ENCODE results near the gene DENND4A. TPM values are rescaled to one million over a fixed set of nuclear protein-coding genes. Genes with fewer than 3 reads are reported as not detected.
A peak's percentile ranks its signal among the peaks of the same experiment; 100 is the strongest.

Gene DENND4A
- total and polyA plus RNA-seq, 10 donors, result 9.4 to 88.2 (median 57.3) TPM

- no peak for DNase-seq
- WGBS, 5 donors, result 49 to 77% (median 65%) methylated on average over 2 of the region's 2 CpGs
- Histone ChIP-seq H3K27me3 (replicated peaks in 1 of 7) (no peaks in the 10 kb centered on the region), H3K36me3 (peaks cover 0 to 40% (median 2%) of the 10 kb centered on the region in 6 donors), H3K27ac (peak overlapping the region in 5 of 8 donors; percentile 30 to 56 (median 42)), H3K4me3 (peak overlapping the region in 1 of 8 donors; percentile 10), H3K4me1 (peaks cover 5 to 70% (median 37%) of the 10 kb centered on the region in 6 donors), H3K9me3 (no peaks in the 10 kb centered on the region)
- intact Hi-C loops (cut with DNase I; ENCODE audit: low total_unique reads), result loop anchor here (10.0 kb wide), 1 partner anchor 47 kb away; no protein-coding TSS in a partner anchor
- no peak for TF ChIP-seq CTCF (IDR thresholded peaks at IDR 0.05 in 8 of 11, conservative IDR thresholded peaks at IDR 0.05 in 3 of 11)
- no peak for TF ChIP-seq POLR2AphosphoS5 (IDR thresholded peaks at IDR 0.05)
- TF ChIP-seq POLR2A (IDR thresholded peaks at IDR 0.05), result no peak
Observed at GRCh38 chr15:65761210-65761926, 30.7 kb downstream of the DENND4A start.

GRCh38 chr15:65759441-65759840 is 32.7 kb downstream of the DENND4A start:
- 91 to 95% (median 94%) methylated on average over 5 of the region's 5 CpGs for WGBS, 5 donors
- Histone ChIP-seq H3K36me3 (peaks cover 0 to 59% (median 2%) of the 10 kb centered on the region in 6 donors), H3K4me1 (peaks cover 5 to 61% (median 32%) of the 10 kb centered on the region in 6 donors), H3K9me3 (no peaks in the 10 kb centered on the region), H3K4me3 (no peak overlapping the region), H3K27me3 (replicated peaks in 1 of 7) (no peaks in the 10 kb centered on the region), H3K27ac (no peak overlapping the region)
- intact Hi-C loops (cut with DNase I; ENCODE audit: low total_unique reads), result no loop called here
- no peak for TF ChIP-seq POLR2AphosphoS5 (IDR thresholded peaks at IDR 0.05)
- TF ChIP-seq CTCF (IDR thresholded peaks at IDR 0.05 in 8 of 11, conservative IDR thresholded peaks at IDR 0.05 in 3 of 11), result no peak
- TF ChIP-seq POLR2A (IDR thresholded peaks at IDR 0.05), result no peak
- DNase-seq, result no peak

GRCh38 chr15:65758242-65758641 is 33.9 kb downstream of the DENND4A start:
- peaks cover 5 to 49% (median 26%) of the 10 kb centered on the region in 6 donors for H3K4me1 ChIP-seq
- TF ChIP-seq POLR2A (IDR thresholded peaks at IDR 0.05) (no peak), CTCF (IDR thresholded peaks at IDR 0.05 in 8 of 11, conservative IDR thresholded peaks at IDR 0.05 in 3 of 11) (no peak), POLR2AphosphoS5 (IDR thresholded peaks at IDR 0.05) (no peak)
- H3K27ac ChIP-seq, result no peak overlapping the region
- intact Hi-C loops (cut with DNase I; ENCODE audit: low total_unique reads), result no loop called here
- H3K4me3 ChIP-seq, result no peak overlapping the region
- no peak for DNase-seq
- H3K9me3 ChIP-seq, result no peaks in the 10 kb centered on the region
- peaks cover 0 to 63% (median 2%) of the 10 kb centered on the region in 6 donors for H3K36me3 ChIP-seq
- 91 to 94% (median 93%) methylated on average over 5 of the region's 5 CpGs for WGBS, 5 donors
- H3K27me3 ChIP-seq (replicated peaks in 1 of 7), result no peaks in the 10 kb centered on the region

- DNase-seq, result no peak
- intact Hi-C loops (cut with DNase I; ENCODE audit: low total_unique reads), result no loop called here
- WGBS, 5 donors, result 95 to 100% (median 96%) methylated on average over 2 of the region's 2 CpGs
- no peak overlapping the region for H3K4me3 ChIP-seq
- no peak overlapping the region for H3K27ac ChIP-seq
- no peaks in the 10 kb centered on the region for H3K9me3 ChIP-seq
- H3K27me3 ChIP-seq (replicated peaks in 1 of 7), result no peaks in the 10 kb centered on the region
- no peak for TF ChIP-seq POLR2AphosphoS5 (IDR thresholded peaks at IDR 0.05)
- no peak for TF ChIP-seq POLR2A (IDR thresholded peaks at IDR 0.05)
- TF ChIP-seq CTCF (IDR thresholded peaks at IDR 0.05 in 8 of 11, conservative IDR thresholded peaks at IDR 0.05 in 3 of 11), result no peak
- peaks cover 0 to 64% (median 2%) of the 10 kb centered on the region in 6 donors for H3K36me3 ChIP-seq
- H3K4me1 ChIP-seq, result peaks cover 0 to 39% (median 17%) of the 10 kb centered on the region in 6 donors
Observed at GRCh38 chr15:65757256-65757655, 34.8 kb downstream of the DENND4A start.

Data from spleen (tissue), 11 donors.